Smooth muscle cell of the coronary artery (primary cell): ENCODE data around the gene WWOX. TPM values are rescaled to one million over a fixed set of nuclear protein-coding genes. Genes with fewer than 3 reads are reported as not detected.

ENCODE experiments used
- total RNA-seq: library from RNA; depleted of rRNA; stranded (reverse); fragments of >200 nt; gene quantifications from 2 replicates; pipeline ENCODE4 v1.2.3, GENCODE V29; 2014; ENCODE audit warnings: low replicate concordance

The WWOX gene
- total RNA-seq, result 8.3 and 20.8 TPM in 2 replicates

DNA sequence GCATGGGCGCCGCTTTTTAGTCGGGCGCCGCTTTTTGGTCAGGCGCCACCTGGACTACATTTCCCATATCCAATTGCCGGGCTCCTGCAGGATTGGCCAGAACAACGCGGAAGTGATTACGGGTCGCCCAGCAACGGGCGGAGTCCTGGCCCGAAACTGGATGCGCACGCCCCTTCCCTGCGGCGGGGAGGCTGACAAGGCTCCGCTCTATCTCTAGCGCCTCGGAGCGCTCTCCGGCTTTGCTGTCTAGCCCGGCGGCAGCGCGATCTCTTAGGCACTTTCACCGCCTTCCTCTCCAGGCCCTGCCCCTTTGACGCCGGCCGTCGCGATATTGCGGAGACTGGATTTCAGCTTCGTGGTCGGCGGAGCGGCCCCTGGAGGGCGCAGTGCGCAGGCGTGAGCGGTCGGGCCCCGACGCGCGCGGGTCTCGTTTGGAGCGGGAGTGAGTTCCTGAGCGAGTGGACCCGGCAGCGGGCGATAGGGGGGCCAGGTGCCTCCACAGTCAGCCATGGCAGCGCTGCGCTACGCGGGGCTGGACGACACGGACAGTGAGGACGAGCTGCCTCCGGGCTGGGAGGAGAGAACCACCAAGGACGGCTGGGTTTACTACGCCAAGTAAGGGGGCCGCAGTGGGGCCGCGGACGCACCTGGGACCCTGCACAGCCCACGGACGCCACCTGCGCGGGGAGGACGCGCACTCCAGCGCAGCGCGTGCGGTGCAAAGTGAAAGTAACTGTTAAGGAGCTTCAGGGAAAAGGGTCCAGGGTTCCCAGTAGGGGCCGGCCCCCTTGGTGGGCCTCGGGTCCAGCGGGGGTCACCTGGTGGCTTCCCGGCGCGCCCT is at the start of gene WWOX:
TSS of gene WWOX (plus strand) at position 384 of the 841 bp plus-strand sequence.

Other genes with a start within 250 kb of the WWOX start
- not detected in 2 replicates for gene CLEC3A, start 77.1 kb upstream of the WWOX start, total RNA-seq